ENCODE measurements around the gene CYP4B1. TPM values are rescaled to one million over a fixed set of nuclear protein-coding genes. Genes with fewer than 3 reads are reported as not detected.
"Not testable (repeated sequence)": the region's sequence is repeated elsewhere in the genome, so short reads cannot be mapped to it uniquely, and the experiment has no call there.

Gene CYP4B1
- total RNA-seq, 2 experiments from 2014 or later: not detected

GRCh38 chr1:46857660-46858065, 58.8 kb downstream of the CYP4B1 start:
- intact Hi-C loops (cut with micrococcal nuclease; ENCODE audit: unreplicated experiment); BruUV-seq (replicated peaks); H4K20me1 ChIP-seq (ENCODE audit: insufficient read depth, low read length); H3K79me2 ChIP-seq (ENCODE audit: insufficient read depth, low read depth, low read length); DNase-seq (ENCODE audit: low spot score); H3K9me3 ChIP-seq (ENCODE audit: low read length); H3K36me3 ChIP-seq (ENCODE audit: insufficient read depth, low read length); POLR2A ChIA-PET; H3K27ac ChIP-seq (ENCODE audit: low read depth, low read length, poor library complexity, severe bottlenecking); H3K4me3 ChIP-seq (ENCODE audit: low read depth, low read length, poor library complexity, severe bottlenecking); H2AFZ ChIP-seq (ENCODE audit: low read length); H3K4me2 ChIP-seq (ENCODE audit: low read length); CTCF ChIA-PET (ENCODE audit: unreplicated experiment); H3K9me2 ChIP-seq (ENCODE audit: insufficient read depth, low read length); H3K4me1 ChIP-seq (ENCODE audit: insufficient read depth, low read length, poor library complexity, severe bottlenecking): not testable (repeated sequence)

GRCh38 chr1:46862348-46862747, 63.5 kb downstream of the CYP4B1 start:
- Histone ChIP-seq H3K9me3 (ENCODE audit: low read length) (no peaks in the 10 kb centered on the region), H4K20me1 (ENCODE audit: insufficient read depth, low read length) (no peaks in the 10 kb centered on the region), H3K4me1 (ENCODE audit: insufficient read depth, low read length, poor library complexity, severe bottlenecking) (no peaks in the 10 kb centered on the region), H3K36me3 (ENCODE audit: insufficient read depth, low read length) (no peaks in the 10 kb centered on the region), H3K9me2 (ENCODE audit: insufficient read depth, low read length) (no peaks in the 10 kb centered on the region), H2AFZ (ENCODE audit: low read length) (no peak overlapping the region), H3K79me2 (ENCODE audit: insufficient read depth, low read depth, low read length) (no peaks in the 10 kb centered on the region), H3K4me2 (ENCODE audit: low read length) (no peak overlapping the region), H3K4me3 (ENCODE audit: low read depth, low read length, poor library complexity, severe bottlenecking) (no peak overlapping the region), H3K27ac (ENCODE audit: low read depth, low read length, poor library complexity, severe bottlenecking) (no peak overlapping the region)
- ChIA-PET CTCF (ENCODE audit: unreplicated experiment) (no interaction called here), POLR2A (no interaction called here)
- no TSS peak for BruUV-seq (replicated peaks)
- DNase-seq (ENCODE audit: low spot score): no peak
- intact Hi-C loops (cut with micrococcal nuclease; ENCODE audit: unreplicated experiment): no loop called here
- TF ChIP-seq EZH2phosphoT487 (IDR thresholded peaks at IDR 0.05; ENCODE audit: borderline replicate concordance, low read depth, low read length) (no peak), CTCF (conservative IDR thresholded peaks at IDR 0.05; ENCODE audit: low read length) (no peak)

Other genes starting within 250 kb of the CYP4B1 start
- gene KNCN, start 247.4 kb upstream of the CYP4B1 start, total RNA-seq (2014; rRNA removed; shearing (Covaris generic)): not detected in 2 replicates
- gene KNCN, start 247.4 kb upstream of the CYP4B1 start, total RNA-seq (2022): not detected in 2 replicates
- gene MKNK1, start 194.8 kb upstream of the CYP4B1 start, total RNA-seq (2014; rRNA removed; shearing (Covaris generic)): 11.5 and 18.8 TPM in 2 replicates
- 22.1 and 24.0 TPM in 2 replicates for gene MKNK1, start 194.8 kb upstream of the CYP4B1 start, total RNA-seq (2022)
- 2.0 and 2.7 TPM in 2 replicates for gene MOB3C, start 182.2 kb upstream of the CYP4B1 start, total RNA-seq (2014; rRNA removed; shearing (Covaris generic))
- gene MOB3C, start 182.2 kb upstream of the CYP4B1 start, total RNA-seq (2022): 3.8 and 3.9 TPM in 2 replicates
- 37.1 and 38.3 TPM in 2 replicates for gene ATPAF1, start 130.7 kb upstream of the CYP4B1 start, total RNA-seq (2014; rRNA removed; shearing (Covaris generic))
- 32.3 and 33.3 TPM in 2 replicates for gene ATPAF1, start 130.7 kb upstream of the CYP4B1 start, total RNA-seq (2022)
- gene TEX38, start 127.2 kb upstream of the CYP4B1 start, total RNA-seq (2014; rRNA removed; shearing (Covaris generic)): not detected in 2 replicates
- gene TEX38, start 127.2 kb upstream of the CYP4B1 start, total RNA-seq (2022): not detected in 2 replicates
- gene EFCAB14, start 79.9 kb upstream of the CYP4B1 start, total RNA-seq (2014; rRNA removed; shearing (Covaris generic)): 24.8 and 29.9 TPM in 2 replicates
- 38.3 and 38.8 TPM in 2 replicates for gene EFCAB14, start 79.9 kb upstream of the CYP4B1 start, total RNA-seq (2022)
- 0.13 TPM in 1 of 2 replicates, not detected in the other for gene CYP4A11, start 142.4 kb downstream of the CYP4B1 start, total RNA-seq (2014; rRNA removed; shearing (Covaris generic))
- not detected in 2 replicates for gene CYP4A11, start 142.4 kb downstream of the CYP4B1 start, total RNA-seq (2022)
- not detected in 2 replicates for gene CYP4X1, start 224.6 kb downstream of the CYP4B1 start, total RNA-seq (2014; rRNA removed; shearing (Covaris generic))
- not detected in 2 replicates for gene CYP4X1, start 224.6 kb downstream of the CYP4B1 start, total RNA-seq (2022)